ELR (cell line): Measurements from ENCODE around the gene B3GNT2.
A peak's percentile ranks its signal among the peaks of the same experiment; 100 is the strongest.

ENCODE experiments used
- DNase-seq: peaks from one replicate; pipeline ENCODE4 v3.0.0-alpha.2; 2015; ENCODE audit warnings: low read depth

B3GNT2 gene

DNA sequence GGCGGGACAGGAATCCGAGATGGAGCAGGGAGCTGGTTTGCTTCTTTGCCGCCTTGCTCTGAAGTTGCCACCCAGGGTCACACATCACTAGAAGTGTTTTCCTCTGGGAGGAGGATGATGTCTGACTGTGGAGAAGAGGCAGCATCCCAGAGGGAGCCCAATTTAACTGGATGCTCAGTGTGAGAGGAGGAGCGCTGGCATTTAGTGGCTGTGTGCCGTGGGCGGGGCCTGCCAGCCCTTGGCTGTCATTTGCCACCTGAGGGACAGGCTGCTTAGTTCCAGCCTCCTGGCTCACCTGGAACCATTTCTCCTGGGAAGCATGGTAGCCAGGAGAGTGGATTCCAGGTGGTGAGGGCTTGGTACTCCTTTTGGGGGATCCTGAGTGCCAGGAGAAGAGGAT lies 9.6 kb downstream of the B3GNT2 start:
- no peak for DNase-seq

DNA sequence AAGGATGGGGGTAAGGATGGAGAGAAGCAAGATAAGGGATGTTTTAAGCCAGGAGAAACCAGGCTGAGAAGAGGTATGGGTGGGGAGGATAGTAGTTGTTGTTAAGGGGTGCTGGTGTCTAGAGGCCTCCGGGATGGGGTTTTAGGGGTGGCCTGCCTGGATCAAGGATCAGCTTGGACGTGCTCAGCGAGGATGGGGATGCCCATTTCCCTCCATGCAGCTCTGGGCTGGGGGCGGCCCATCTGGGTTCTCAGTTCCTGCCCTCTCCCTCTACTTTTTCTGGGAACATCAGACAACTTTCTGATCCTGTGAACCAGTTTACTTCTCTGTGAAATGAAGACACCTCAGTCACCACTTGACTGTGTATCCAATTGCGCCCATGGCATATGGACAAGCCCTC lies 10.1 kb downstream of the B3GNT2 start:
- DNase-seq, result no peak

DNA sequence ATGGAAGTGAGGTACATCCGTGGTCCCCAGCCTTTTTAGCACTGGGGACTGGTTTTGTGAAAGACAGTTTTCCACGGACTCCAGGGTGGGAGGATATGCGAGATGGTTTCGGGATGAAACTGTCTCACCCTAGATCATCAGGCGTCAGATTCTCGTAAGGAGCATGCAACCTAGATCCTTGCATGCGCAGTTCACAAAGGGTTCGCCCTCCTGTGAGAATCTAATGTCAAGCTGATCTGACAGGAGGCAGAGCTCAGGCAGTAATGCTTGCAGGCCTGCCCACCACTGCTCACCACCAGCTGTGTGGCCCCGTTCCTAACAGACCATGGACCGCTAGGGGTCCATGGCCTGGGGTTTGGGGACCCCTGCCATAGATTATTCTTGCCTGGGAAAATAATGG lies 11.6 kb downstream of the B3GNT2 start:
- DNase-seq, result no peak

DNA sequence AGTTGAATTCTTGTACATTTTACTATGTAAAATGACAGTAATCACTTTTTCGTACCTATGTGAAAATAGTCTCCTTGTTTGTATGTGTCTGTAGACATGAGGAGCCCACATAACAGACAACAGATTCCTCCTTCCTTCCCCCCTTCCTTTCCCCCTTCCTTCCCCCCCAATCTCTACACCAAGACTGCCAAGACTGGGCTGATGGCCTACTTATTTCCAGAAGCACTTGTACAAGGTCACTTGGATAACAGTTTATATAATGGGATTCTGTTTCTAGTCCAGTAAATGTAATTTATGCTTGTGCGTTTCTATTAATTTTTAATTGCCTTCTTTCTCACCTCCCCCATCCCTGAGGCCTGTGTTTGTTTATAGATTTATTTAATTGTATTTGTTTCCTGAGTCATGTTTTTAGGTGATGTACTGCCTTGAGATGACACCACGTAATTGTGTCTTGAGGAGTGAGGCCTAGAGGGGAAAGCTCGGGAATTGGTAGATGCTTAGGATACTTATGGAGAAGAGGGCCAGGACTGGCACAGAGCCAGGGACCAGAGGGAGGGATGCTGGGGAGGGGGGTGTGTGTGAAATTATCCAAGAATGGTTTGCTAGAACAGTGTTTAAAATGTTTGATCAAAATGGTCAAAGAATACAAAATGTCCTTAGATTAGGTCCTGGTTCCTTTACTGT lies 12.3 kb downstream of the B3GNT2 start:
- DNase-seq, result no peak

DNA sequence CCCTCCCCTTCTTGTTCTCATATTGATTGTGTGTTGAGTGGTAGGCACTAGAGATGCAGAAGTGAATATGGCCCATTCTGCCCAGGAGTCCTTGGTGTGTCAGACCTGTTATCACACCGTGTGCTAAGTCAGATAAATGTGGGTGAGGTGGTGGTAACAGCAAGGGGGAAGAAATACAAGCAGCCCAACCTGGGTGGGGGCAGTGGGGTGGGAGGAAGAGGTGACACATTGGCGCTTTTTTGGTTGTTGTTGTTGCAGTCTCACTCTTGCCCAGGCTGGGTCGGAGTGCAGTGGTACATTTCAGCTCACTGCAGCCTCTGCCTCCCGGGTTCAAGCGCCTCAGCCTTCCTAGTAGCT lies 12.8 kb downstream of the B3GNT2 start:
- DNase-seq, result no peak

DNA sequence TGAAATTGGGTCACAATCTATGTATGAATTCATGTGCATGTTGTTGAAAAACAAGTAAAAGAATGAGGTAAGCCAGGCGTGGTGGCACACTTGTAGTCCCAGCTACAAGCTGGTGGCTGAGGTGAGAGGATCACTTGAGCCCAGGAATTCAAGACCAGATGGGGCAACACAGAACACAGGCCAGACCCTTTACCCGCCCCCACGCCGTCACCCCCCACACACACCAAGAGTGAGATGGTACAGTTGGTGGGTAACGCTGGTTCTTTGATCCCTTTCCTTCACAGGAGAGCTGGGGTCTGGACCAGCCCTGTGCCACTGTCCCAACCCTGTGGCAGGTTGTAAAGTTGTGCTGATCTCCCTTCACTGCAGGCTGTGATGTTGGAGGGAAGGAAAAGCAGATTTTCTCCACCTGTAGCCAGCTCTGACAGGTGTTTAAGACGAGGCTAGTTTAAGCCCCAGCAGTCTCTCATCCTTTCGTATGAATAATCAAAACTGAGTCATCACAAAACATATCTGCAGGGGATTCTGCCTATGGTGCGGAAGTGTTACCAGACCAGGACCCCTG lies 13.6 kb downstream of the B3GNT2 start:
- no peak for DNase-seq

DNA sequence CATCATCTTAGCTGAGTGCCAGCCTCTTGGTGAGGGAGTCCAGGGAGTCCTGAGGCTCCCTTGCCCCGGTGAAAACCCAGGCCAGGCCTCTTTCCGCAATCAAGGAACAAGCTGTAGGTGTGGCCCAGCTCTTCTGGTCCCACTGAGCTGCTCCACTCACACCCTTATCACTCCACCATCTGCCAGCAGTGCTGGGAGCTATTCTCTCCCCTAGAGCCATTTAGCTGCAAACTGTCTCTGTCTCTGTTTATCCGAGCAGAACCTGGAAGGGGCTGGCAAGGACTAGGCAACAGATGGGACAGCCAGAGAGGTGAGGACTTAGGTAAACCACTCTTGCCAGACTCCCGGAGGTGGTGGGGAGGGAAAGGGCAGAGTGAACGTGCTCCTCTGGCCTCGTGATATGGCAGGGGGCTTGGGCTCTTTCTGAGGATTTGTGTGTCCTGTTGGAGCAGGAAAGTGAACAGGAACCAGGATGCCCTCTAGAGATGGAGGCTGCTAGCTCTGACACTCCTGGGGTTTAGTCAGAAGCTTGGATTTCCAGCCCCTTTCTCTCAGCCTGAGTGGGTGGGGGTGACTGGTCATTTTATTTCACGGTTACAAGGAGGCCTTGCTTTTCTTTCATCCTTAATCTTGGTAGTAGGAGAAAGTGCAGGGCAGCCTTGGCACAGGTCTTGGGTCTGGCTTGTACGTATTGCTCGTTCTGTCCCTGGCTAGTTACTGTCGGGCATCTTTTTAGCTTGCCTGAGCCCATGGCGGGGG lies 19.6 kb downstream of the B3GNT2 start:
- peak; percentile 36 for DNase-seq

DNA sequence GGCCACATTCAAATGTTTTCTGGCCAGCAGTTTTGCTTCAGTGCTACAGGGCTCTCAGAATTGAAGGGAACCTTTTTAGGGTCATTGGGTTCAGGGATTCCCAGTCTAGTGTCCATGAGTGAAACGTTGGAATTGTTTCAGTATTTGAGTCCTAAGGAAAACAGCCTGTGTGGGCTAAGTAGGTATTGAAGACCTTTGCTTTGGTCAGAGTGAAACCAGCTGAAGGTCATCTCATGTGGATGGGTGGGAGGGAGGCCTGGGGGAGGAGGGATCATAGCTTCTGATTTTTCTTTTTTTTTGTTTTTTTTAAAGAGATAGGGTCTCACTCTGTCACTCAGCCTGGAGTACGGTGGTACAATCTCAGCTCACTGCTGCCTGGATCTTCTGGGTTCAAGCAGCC lies 20.2 kb downstream of the B3GNT2 start:
- no peak for DNase-seq

DNA sequence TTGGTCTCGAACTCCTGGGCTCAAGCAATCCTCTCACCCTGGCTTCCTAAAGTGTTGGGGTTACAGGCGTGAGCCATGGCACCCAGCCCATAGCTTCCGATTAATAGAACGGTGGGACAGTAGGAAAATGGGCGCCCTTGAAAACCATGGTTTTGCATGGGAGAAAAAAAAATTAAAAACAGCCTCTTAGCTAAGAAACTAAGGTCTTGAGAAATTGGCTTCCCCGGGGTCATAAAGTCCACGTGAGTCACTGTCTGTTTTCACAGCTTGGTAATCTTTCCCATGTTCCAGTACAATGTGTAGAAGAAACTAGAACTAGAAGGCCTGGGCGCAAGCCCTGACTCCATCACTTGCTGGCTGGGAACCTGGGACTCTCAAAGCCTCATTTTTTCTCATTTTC lies 20.7 kb downstream of the B3GNT2 start:
- peak; percentile 80 for DNase-seq

DNA sequence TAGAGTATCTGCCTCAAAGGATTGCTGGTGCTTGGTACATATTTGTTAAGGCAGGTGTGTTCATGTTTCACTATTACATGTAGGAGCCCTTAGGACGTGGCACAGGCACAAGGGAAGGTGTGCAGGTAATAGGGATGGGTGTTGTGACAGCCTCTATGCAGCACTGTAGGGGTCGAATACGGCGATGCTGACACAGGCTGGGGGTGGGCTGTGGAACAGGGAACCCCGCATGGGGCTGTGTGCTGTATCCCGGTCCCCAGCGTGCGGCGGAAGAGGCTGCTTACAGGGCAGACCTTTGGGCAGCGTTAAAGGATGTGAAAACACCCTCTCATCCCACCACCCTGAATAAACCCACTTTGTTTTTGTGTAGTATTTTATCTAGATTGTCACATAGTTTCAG lies 21.5 kb downstream of the B3GNT2 start:
- no peak for DNase-seq

DNA sequence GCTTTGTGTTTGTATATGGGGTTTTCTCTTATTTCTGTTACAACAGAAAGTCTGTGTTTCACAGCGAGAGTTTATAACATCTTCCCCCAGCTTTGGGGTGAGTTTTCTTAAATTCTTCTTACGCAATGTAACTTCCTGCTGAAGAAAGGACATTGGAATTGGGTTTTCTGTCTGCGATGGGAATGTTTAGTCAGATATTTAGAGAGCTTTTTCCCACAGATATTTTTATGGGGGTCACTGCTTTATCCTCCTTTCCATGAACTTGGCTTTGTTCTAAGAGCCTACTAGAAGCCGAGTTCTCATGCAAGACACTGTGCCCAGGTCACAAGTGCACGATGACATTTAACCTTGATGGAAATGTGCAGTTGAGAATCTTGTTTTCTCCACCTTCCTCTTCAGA lies 22.1 kb downstream of the B3GNT2 start:
- peak; percentile 45 for DNase-seq

DNA sequence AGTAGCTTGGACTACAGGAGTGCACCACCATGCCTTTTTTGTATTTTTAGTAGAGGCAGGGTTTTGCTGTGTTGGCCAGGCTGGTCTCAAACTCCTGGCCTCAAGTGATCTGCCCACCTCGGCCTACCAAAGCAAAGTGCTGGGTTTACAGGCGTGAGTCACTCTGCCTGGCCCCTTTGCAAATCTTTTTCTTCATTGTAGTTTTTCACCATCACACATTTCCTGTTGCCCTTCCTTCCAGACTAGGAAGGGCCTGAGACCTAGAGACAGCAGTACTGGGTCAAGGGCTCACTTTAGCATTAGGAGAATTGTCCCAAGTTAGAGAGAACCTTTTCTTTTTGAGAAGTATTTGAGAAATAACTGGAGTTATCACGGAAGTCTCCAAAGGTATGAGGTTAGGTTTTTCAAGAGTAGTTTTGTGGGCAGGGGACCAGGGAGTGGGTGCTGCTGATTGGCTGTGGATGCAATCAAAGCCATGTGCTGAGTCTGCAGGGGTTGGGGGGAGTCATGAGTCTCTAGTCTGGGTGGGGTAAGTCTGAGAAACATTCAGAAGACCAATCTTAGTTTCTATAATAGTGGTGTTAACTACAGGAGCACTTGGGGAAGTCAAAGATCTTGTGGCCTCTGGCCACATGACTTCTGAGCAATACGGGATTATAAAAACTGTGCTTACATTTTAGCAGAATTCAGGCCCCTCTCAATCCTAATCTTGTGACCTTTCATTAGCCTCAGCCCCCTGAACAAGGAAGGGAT lies 23.7 kb downstream of the B3GNT2 start:
- DNase-seq, result peak; percentile 19

DNA sequence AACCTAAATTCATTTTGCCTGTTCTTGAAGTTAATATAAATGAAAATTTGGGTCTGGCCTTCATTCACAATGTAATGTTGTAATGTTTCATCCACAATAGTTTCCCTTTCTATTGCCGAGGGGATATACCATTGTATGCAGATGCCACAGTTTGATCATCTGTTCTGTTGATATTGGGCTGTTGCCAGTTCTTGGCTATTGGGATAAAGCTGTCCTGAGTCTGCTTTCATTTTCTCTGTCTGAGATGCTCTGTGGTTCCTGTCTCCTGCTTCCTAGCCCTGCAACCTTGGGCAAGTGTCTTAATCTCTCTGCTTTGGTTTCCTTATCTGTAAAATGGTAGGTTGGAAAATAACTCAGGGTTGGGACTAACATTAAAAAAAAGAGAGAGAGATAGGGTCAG lies 25.2 kb downstream of the B3GNT2 start:
- peak; percentile 16 for DNase-seq

DNA sequence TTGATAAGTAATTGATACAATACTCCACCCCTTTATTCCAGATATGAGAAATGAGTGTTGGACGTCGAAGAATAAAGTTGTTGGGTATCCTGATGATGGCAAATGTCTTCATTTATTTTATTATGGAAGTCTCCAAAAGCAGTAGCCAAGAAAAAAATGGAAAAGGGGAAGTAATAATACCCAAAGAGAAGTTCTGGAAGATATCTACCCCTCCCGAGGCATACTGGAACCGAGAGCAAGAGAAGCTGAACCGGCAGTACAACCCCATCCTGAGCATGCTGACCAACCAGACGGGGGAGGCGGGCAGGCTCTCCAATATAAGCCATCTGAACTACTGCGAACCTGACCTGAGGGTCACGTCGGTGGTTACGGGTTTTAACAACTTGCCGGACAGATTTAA lies 26.3 kb downstream of the B3GNT2 start:
- no peak for DNase-seq

DNA sequence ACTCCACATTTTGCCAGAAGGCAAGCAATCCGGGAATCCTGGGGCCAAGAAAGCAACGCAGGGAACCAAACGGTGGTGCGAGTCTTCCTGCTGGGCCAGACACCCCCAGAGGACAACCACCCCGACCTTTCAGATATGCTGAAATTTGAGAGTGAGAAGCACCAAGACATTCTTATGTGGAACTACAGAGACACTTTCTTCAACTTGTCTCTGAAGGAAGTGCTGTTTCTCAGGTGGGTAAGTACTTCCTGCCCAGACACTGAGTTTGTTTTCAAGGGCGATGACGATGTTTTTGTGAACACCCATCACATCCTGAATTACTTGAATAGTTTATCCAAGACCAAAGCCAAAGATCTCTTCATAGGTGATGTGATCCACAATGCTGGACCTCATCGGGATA lies 26.8 kb downstream of the B3GNT2 start:
- no peak for DNase-seq

DNA sequence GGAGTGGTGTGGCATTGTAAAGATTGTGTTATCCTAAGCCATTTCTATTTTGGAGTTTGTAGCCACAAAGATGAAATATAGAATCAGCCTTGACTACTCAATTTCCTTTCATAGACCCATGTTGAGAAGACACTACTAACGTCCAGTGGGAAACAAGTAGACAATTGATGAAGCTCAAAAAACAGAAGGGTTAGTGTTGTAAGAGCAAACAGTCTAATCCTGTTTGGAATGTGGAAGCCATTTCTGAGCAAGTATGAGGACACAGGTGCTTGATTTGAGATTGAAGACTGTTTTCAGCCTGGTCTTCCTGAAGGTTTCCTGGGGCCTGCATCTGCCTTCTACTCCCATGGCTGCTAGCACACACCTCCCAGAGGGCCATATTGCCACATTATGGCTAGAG lies 29.1 kb downstream of the B3GNT2 start:
- no peak for DNase-seq

DNA sequence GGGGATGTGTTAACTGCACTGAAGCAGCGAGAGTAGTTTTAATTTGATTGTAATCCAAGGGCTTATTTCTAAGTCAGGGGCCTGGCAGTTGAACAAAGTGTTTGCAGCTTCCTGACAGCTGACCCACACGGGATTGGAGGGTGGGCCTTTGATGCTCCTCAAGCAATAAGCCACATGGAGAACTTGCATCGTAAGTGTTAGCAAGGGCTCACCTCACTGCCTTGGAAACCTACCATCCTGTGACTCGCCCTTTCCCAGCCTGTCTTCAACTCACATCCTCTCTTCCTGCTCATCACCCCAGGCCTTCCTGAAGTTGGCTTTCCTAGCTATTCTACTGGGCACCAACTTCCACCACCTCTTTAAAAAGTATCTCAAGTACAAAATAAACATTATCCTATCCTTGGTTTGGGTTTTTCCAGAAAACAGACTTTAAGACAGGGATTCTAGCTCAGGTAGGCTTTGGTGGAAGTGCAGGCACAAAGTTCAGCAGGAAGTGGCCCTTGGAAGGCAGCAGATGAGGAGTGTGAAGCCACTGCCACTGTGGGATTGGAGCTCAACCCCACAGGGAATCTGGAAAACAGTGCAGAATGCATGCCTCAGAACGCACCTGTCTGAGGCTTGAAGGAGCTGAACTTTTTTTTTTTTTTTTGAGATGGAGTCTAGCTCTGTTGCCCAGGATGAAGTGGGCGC lies 31.6 kb downstream of the B3GNT2 start:
- DNase-seq, result peak; percentile 23

DNA sequence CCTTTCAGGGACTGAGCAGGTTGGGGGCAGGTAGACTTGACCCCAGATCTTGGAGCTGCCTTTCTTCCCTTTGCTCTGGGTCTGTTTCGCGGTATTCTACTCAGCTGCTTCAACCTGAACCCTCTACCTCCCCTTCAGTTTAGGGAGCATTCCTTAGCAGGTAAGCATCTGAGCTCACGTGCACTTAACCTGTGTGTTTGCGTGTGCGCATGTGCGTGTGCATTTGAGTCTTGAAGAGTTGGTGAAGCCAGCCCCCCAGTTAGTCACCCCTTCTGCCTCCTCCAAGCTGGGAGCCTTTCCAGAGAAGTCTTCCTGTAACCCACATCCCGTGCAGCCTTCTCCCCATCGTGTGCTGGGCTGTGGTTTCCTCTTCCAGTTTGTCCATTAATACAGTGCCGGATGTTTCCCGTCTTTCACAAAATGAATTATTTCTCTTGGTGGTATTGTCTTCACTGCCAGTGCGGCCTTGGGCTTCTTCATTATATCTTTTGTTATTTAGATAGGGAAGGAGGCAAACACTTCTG lies 33.2 kb downstream of the B3GNT2 start:
- DNase-seq, result no peak

DNA sequence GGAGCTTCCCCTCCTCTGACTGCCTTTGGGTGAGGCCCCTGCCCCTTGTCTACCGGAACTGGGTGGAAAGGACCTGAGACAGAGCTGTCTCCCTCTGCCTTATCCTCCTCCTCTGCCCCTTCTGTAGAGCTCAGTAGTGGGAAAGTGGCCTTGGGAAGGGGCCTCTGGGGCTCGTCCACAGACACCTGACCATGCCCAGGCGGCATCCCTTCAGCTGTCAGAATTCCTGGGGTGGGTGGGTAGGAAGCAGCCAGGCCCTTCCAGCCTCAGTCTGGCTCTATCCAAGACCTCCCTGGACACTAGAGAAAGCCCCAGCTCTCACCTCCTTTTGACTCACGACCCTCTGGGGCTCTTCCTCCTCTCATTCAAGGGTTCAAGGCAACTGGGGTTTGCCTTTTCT lies 35.6 kb downstream of the B3GNT2 start:
- no peak for DNase-seq

DNA sequence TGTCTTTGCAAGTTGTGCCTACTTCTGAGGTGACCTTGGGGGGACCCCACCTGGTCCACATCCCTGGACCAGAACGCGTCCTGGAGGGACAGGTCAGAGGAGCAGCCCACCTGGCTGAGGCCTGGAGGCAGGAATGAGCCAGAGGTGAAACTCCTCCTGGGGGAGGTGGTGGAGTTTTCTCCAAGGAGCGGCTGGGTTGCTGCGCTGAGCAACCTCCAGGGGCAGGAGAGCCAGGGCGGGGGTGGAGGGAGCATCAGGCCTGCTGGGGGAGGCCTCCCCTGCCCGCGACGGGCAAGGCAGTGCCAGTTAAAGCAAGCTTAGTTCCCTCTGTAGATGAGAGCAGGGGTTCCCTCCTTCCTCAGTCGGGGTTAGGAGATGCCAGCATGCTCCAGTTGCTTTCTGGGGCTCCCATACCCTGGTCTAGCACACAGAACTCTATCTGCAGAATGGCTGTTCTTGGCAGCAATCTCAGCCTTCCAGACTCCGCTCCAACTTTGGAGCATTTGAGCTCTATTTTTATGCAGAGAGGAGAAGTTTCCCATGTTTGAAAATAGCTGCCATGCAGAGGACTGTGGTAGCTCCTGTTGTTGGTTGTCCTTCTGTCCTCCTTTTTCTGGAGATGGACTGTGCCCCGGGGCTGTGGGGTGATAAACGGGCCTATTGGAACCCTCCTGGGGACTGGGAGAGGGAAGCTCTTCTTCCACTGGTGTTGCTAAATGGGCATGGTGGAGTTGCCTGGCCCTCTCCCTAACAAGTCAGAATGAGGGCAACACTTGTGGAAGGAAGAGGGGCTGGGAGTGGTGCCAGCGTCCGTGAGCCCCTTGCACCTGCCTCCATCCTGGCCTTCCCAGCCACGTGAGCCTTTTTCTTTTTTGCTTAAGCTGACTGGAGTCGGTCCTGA lies 39.1 kb downstream of the B3GNT2 start:
- no peak for DNase-seq

DNA sequence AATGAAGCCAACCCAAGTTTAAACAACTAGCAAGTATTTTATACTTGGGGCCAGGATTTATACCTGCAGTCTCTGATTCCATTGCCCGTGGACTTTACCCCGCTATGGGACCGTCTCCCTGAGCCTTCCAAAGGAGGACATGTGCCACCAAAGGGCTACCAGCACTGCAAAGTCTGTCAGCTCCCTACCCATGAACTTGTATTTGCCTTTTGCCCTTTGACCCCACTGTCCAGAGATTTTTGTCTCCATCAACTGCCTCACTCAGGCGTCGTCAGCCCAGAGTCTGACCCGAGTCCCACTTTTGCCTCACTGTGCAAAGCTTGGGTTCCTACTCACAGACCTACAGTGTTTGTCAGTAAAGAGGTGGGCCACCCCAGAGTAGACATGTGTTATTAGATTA lies 40.6 kb downstream of the B3GNT2 start:
- DNase-seq, result no peak
